ENCODE data around the gene CYBRD1. TPM values are rescaled to one million over a fixed set of nuclear protein-coding genes. Genes with fewer than 3 reads are reported as not detected.

The CYBRD1 gene
- total and polyA plus RNA-seq, 2 donors (not counting 1 experiment from before 2014, with no cell fraction given): 227 to 250 TPM

- no peaks in the 10 kb centered on the region for H3K27me3 ChIP-seq (ENCODE audit: control insufficient read depth, insufficient read depth, low read length)
- H3K4me1 ChIP-seq (ENCODE audit: control insufficient read depth, extremely low read depth, insufficient read depth, low read length): no peaks in the 10 kb centered on the region
- no peak overlapping the region for H3K4me3 ChIP-seq (replicated peaks in 1 of 4; ENCODE audit: control extremely low read depth in 1 of 4, insufficient read depth in 1 of 4, low read depth in 3 of 4, low read length in 4 of 4)
- no peak for TF ChIP-seq CTCF (conservative IDR thresholded peaks at IDR 0.05 in 1 of 2, IDR thresholded peaks at IDR 0.05 in 1 of 2; ENCODE audit: low read depth in 1 of 2, low read length in 2 of 2)
- TF ChIP-seq EZH2 (IDR thresholded peaks at IDR 0.05; ENCODE audit: low read length, missing control alignments): no peak
- no peak overlapping the region for H3K4me2 ChIP-seq (ENCODE audit: extremely low read depth, insufficient read depth, low read length)
- no peaks in the 10 kb centered on the region for H3K79me2 ChIP-seq (ENCODE audit: control insufficient read depth, insufficient read depth, low read length)
- DNase-seq (ENCODE audit: low read depth in 2 of 2): no peak
- H3K27ac ChIP-seq (ENCODE audit: insufficient read depth, low read length): no peak overlapping the region
- H3K9me3 ChIP-seq (ENCODE audit: control insufficient read depth, insufficient read depth, low read depth, low read length): no peaks in the 10 kb centered on the region
- H4K20me1 ChIP-seq (ENCODE audit: control insufficient read depth, extremely low read depth, insufficient read depth, low read length): no peaks in the 10 kb centered on the region
- H3K9ac ChIP-seq (ENCODE audit: insufficient read depth, low read length): no peak overlapping the region
- H3K36me3 ChIP-seq (ENCODE audit: control insufficient read depth, insufficient read depth, low read length): no peaks in the 10 kb centered on the region
- H2AFZ ChIP-seq (ENCODE audit: low read length): no peak overlapping the region
These were observed 53.3 kb downstream of the CYBRD1 start for GRCh38 chr2:171575606-171576005.

GRCh38 chr2:171578127-171578803, 56.0 kb downstream of the CYBRD1 start:
- no peaks in the 10 kb centered on the region for H3K27me3 ChIP-seq (ENCODE audit: control insufficient read depth, insufficient read depth, low read length)
- H3K4me2 ChIP-seq (ENCODE audit: extremely low read depth, insufficient read depth, low read length): no peak overlapping the region
- no peak for DNase-seq (ENCODE audit: low read depth in 2 of 2)
- H3K36me3 ChIP-seq (ENCODE audit: control insufficient read depth, insufficient read depth, low read length): no peaks in the 10 kb centered on the region
- no peaks in the 10 kb centered on the region for H4K20me1 ChIP-seq (ENCODE audit: control insufficient read depth, extremely low read depth, insufficient read depth, low read length)
- no peak overlapping the region for H3K4me3 ChIP-seq (replicated peaks in 1 of 4; ENCODE audit: control extremely low read depth in 1 of 4, insufficient read depth in 1 of 4, low read depth in 3 of 4, low read length in 4 of 4)
- H2AFZ ChIP-seq (ENCODE audit: low read length): no peak overlapping the region
- TF ChIP-seq EZH2 (IDR thresholded peaks at IDR 0.05; ENCODE audit: low read length, missing control alignments) (no peak), CTCF (conservative IDR thresholded peaks at IDR 0.05 in 1 of 2, IDR thresholded peaks at IDR 0.05 in 1 of 2; ENCODE audit: low read depth in 1 of 2, low read length in 2 of 2) (no peak)
- H3K9ac ChIP-seq (ENCODE audit: insufficient read depth, low read length): no peak overlapping the region
- H3K4me1 ChIP-seq (ENCODE audit: control insufficient read depth, extremely low read depth, insufficient read depth, low read length): no peaks in the 10 kb centered on the region
- H3K9me3 ChIP-seq (ENCODE audit: control insufficient read depth, insufficient read depth, low read depth, low read length): no peaks in the 10 kb centered on the region
- H3K27ac ChIP-seq (ENCODE audit: insufficient read depth, low read length): no peak overlapping the region
- H3K79me2 ChIP-seq (ENCODE audit: control insufficient read depth, insufficient read depth, low read length): no peaks in the 10 kb centered on the region

GRCh38 chr2:171579481-171579880, 57.2 kb downstream of the CYBRD1 start:
- H3K4me2 ChIP-seq (ENCODE audit: extremely low read depth, insufficient read depth, low read length): no peak overlapping the region
- TF ChIP-seq CTCF (conservative IDR thresholded peaks at IDR 0.05 in 1 of 2, IDR thresholded peaks at IDR 0.05 in 1 of 2; ENCODE audit: low read depth in 1 of 2, low read length in 2 of 2) (no peak), EZH2 (IDR thresholded peaks at IDR 0.05; ENCODE audit: low read length, missing control alignments) (no peak)
- H2AFZ ChIP-seq (ENCODE audit: low read length): no peak overlapping the region
- no peak overlapping the region for H3K27ac ChIP-seq (ENCODE audit: insufficient read depth, low read length)
- no peaks in the 10 kb centered on the region for H4K20me1 ChIP-seq (ENCODE audit: control insufficient read depth, extremely low read depth, insufficient read depth, low read length)
- DNase-seq (ENCODE audit: low read depth in 2 of 2): peak in 1 of 2 donors; percentile 5
- H3K4me1 ChIP-seq (ENCODE audit: control insufficient read depth, extremely low read depth, insufficient read depth, low read length): no peaks in the 10 kb centered on the region
- H3K27me3 ChIP-seq (ENCODE audit: control insufficient read depth, insufficient read depth, low read length): no peaks in the 10 kb centered on the region
- H3K4me3 ChIP-seq (replicated peaks in 1 of 4; ENCODE audit: control extremely low read depth in 1 of 4, insufficient read depth in 1 of 4, low read depth in 3 of 4, low read length in 4 of 4): no peak overlapping the region
- no peaks in the 10 kb centered on the region for H3K9me3 ChIP-seq (ENCODE audit: control insufficient read depth, insufficient read depth, low read depth, low read length)
- H3K79me2 ChIP-seq (ENCODE audit: control insufficient read depth, insufficient read depth, low read length): no peaks in the 10 kb centered on the region
- no peaks in the 10 kb centered on the region for H3K36me3 ChIP-seq (ENCODE audit: control insufficient read depth, insufficient read depth, low read length)
- no peak overlapping the region for H3K9ac ChIP-seq (ENCODE audit: insufficient read depth, low read length)
